Hindlimb muscle (tissue), 1 donor: Measurements from ENCODE around the gene COL11A2. TPM values are rescaled to one million over a fixed set of nuclear protein-coding genes. Genes with fewer than 3 reads are reported as not detected.

Source experiments
- DNase-seq: peaks from one replicate; pipeline ENCODE4 v3.0.0-alpha.2; 2013
- polyA plus RNA-seq: library from polyadenylated mRNA; unstranded; fragments of 120-200 nt; gene quantifications from one replicate; pipeline ENCODE4 v1.2.1, GENCODE V29; 2013; ENCODE audit not compliant: insufficient read length

The COL11A2 gene
- polyA plus RNA-seq, 1 donor = 49.7 TPM

DNA sequence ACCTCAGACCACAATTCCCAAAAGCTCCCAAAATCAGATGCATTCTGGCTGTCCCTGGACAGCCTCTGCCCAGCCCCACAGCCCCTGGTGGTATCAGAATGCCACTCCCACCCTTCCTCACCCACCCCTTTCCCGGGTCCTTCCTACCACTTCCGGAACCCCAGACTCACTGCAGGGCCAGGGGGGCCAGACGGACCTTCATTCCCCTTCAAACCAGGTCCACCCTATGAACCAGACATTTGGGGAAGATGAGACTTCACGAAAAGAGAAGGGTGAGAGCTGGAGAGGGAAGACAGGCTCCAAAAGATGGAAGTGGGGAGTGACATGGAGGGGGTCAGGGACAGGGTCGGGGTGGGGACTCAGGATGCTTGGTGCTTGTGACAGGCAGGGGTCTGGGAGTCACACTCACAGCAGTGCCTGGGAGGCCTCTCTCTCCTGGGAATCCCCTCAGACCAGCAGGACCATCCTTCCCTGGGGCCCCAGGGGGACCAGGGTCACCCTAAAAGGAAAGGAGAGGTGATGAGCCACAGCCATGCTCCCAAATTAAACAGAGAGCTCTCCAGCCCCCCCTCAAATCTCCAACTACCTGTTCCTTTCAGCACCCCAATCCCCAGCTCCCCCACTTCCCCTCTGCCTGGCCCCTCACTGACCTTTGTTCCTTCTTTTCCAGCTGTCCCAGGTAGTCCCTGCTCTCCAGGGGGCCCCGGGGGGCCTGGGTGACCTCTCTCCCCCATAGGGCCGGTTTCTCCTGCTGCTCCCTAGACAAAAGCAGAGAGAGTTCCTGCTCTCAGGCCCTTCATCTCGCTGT lies 20.2 kb downstream of the COL11A2 start:
- DNase-seq = no peak

- no peak for DNase-seq
Measured at GRCh38 chr6:33171016-33171879, 21.0 kb downstream of the COL11A2 start.

DNA sequence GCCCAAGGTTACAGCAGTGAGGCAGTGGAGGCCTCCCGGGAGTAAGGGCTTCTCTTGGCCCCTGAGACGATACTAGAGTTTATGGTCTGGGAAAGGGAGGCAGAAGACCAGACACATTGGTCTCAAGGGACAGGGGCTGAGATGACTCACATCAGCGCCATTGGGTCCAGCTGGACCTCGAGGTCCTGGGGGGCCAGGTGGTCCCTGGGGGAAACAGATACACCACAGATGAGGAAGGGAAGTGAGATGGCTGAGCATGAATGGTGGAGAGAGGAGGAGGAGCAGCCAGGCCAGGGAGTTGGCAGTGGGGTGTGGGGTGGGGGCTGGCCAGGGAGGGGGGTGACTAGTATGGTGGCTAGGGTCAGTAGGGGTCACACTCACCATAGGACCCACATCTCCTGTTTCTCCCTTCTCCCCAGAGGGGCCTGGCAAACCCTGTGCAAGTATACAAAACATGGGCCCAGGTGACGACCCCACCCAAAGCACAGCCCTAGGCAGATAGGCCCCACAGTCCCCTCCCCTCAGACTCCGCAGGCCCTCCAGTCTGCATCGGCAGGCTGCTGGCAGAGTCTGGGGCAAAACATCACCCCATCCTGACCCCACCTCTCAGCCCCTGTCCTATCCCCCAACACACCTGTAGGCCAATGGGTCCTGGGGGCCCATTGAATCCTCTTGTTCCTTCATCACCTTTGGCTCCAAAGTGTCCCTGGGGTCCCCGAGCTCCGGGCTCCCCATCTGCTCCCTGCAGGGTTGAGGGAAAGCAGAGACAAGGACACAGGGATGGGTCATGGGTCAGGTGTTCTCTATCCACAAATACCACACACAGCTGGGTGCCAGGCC lies 21.9 kb downstream of the COL11A2 start:
- no peak for DNase-seq

GRCh38 chr6:33169291-33170175 lies 22.7 kb downstream of the COL11A2 start:
- DNase-seq = no peak

- no peak for DNase-seq
Measured at GRCh38 chr6:33168639-33169038, 23.6 kb downstream of the COL11A2 start.

- DNase-seq = no peak
Measured at GRCh38 chr6:33168284-33168601, 24.0 kb downstream of the COL11A2 start.

DNA sequence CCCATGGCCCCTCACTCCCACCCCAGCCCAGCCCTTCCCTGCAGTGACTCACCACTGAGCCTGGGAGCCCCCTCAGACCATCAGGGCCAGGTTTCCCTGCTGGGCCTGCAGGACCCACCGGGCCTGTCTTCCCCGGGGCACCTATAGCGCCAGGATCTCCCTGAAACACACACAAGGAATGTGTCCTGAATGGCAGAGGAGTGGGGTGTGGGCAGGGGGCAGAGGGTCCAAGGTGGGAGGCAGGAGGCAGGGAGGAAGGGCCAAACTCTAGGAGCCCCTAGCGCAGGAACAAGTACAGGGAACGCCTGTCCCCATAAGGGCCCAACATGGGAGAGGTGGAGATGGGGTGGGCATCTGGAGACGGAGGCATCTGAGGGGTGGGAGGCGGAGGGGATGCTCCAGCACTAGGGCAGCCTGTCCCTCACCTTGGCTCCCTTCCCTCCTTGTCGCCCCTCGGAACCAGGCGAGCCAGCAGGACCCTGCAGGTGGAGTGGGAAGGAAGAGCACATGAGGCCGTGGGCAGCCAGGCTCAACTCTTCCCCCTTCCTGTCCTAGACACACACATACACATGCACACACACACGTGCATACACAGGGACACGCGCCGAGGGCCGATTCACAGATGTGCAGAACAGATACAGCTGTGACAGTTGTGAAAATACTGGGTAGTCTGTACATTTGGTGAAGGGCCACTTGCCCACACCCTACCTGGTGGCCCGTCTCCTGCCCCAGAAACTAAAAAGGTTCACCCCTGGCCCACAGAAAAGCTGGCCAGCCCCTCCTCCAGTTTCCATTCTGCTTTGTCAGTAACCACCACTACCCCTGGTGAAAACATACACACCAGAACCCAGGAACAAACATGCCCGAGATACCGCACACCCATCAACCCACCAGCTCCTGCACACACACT lies 24.6 kb downstream of the COL11A2 start:
- DNase-seq = no peak

GRCh38 chr6:33166811-33167210 lies 25.5 kb downstream of the COL11A2 start:
- no peak for DNase-seq

- no peak for DNase-seq
Measured at GRCh38 chr6:33166363-33166762, 25.9 kb downstream of the COL11A2 start.

DNA sequence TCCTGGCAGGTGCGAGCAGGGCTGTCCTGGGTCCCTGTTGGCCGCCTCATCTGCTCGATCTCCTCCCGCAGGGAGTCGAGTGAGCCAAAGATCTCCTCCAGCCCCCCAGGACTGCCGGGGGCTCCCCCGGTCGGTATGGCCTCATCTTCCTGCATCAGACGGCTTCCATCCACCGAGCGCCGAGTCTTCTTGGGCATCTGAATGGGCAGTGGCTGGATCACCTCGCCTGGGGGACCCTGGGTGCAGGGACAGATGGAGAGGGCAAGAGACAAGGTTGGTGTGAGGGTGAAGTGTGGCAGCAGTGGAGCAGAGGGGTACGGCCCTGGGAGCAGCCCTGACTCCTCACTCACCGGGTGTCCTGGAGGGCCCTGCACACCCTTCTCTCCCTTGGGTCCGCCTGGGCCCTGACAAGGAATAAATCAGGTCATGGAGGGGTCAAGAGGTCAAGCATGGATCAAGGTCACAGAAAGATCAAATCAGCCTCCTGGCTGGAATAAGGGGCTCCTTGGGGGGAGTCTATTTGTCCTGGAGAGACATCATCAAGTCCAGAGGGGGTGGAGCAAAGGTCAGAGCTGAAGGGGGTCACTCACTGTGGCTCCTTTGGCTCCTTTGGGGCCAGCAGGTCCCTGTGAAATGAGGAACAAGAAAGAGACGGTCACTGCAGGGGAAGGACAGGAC lies 26.5 kb downstream of the COL11A2 start:
- DNase-seq = no peak

GRCh38 chr6:33164665-33165373 lies 27.4 kb downstream of the COL11A2 start:
- no peak for DNase-seq

GRCh38 chr6:33164176-33164575 lies 28.1 kb downstream of the COL11A2 start:
- no peak for DNase-seq

DNA sequence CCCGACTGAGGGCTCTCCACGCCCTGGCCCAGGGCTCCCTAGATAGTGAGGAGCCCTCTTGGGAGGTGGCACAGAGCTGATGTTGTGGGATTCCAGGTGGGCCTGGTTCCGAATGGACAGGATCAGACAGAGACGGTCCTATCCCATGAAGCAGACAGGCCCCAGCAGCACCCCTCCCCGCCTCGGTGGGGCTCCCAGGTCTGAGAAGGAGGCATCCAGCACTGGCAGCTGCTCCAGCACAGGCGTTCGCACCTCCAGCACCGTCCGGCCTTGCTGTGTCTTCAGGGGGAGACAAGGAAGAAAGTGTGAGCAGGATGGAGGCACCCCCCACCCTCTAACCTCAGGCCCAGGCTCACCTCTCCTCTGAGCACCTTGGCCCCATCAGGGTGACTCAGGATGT lies 28.7 kb downstream of the COL11A2 start:
- DNase-seq = no peak

GRCh38 chr6:33161354-33162331 lies 30.6 kb downstream of the COL11A2 start:
- DNase-seq = peak; percentile 83

DNA sequence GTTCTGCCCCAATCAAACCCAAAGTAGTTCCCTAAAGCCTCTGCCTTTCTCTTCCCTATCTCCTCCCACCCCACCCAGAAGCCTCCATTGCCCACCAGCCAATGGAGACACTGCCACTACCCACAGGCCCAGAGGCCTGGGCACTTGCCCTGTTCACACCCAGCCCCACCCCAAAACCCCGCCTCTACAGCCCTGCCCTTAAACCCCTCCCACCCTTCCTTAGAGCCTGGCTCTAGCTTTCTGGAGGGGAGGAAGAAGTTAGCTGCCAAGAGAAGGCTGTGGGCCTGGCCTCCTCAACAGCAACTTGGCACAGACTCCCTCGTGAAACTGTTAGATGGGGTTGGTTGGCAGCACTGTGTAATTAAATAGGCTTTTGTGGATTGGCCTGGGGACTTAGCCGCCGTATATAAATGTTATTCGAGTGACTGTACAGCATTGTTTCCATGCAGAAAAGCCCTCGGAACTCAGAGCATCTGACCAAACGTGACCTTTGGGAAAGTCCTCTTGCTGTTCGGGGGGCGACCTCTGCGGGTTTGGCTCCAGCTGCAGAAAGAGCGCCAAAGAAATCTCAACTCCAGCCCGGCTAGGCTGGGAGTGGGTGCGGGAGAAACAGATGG lies 31.4 kb downstream of the COL11A2 start:
- DNase-seq = peak; percentile 70

DNA sequence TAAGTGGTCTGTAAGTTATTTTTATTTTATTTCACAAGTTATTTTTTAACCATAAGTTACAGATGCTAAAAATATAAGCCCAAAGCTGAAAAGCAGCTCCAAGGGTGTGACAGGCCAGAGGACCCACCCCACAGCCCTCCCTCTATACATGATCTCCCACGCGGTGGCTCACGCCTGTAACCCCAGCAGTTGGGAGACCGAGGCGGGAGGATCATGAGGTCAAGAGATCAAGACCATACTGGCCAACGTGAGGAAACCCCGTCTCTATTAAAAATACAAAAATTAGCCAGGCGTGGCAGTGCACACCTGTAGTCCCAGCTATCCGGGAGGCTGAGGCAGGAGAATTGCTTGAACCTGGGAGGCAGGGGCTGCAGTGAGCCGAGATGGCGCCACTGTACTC lies 32.2 kb downstream of the COL11A2 start:
- no peak for DNase-seq

- DNase-seq = no peak
Measured at GRCh38 chr6:33156964-33157363, 35.3 kb downstream of the COL11A2 start.

DNA sequence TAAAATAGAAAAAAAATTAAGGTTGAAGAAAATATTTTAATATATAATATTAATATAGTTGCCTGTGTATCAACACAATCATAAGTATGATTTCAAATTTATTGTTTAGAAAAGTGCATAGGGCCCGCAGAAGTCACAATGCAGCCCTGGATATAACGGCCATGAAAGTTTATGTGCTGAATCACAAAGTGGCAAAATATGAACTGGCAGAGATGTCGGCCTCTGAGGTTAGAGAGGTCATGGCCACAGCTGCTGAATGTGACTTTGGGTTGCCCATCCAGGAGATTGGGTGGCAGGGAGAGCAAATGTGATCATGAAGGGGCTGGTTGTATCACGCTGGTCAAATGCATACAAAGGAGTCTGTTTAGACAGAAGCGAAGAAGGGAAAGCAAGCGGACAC lies 35.7 kb downstream of the COL11A2 start:
- DNase-seq = no peak
